OCI-LY7 (cell line): ENCODE measurements around the gene ZNHIT1. TPM values are rescaled to one million over a fixed set of nuclear protein-coding genes. Genes with fewer than 3 reads are reported as not detected.

ENCODE experiments used
- BruUV-seq: library from RNA; stranded (reverse); fragments of 400-500 nt; replicated peaks from 2 replicates; lab custom pipeline; 2021; lab: Mats Ljungman, UMichigan
- CTCF ChIA-PET: fragments of 300-600 bp; sonication (Branson Sonifier 250); formaldehyde crosslinking; loops from one replicate; lab custom pipeline; 2022; ENCODE audit warnings: antibody characterized with exemption; ENCODE audit not compliant: unreplicated experiment; lab: Charles Lee
- POLR2A ChIA-PET: fragments of 300-600 bp; sonication (Branson Sonifier 250); formaldehyde crosslinking; loops from one replicate; lab custom pipeline; 2022; ENCODE audit warnings: antibody characterized with exemption; lab: Charles Lee
- DNase-seq: peaks from one replicate; pipeline ENCODE4 v3.0.0-alpha.2; 2015; ENCODE audit warnings: low spot score
- H2AFZ ChIP-seq: fragments of 200-600 bp; sonication (generic), shearing (Covaris generic); 2 replicates; pipeline ENCODE4 v1.6.1; 2014; ENCODE audit warnings: mild to moderate bottlenecking, antibody characterized with exemption, low read length, moderate library complexity
- H3K27ac ChIP-seq: fragments of 200-600 bp; sonication (generic); 2 replicates; pipeline ENCODE4 v1.5.1; 2014; ENCODE audit warnings: mixed run types, low read depth, mild to moderate bottlenecking, moderate library complexity, low read length, inconsistent platforms; ENCODE audit not compliant: poor library complexity, severe bottlenecking
- H3K36me3 ChIP-seq: fragments of 200-600 bp; sonication (generic); 2 replicates; pipeline ENCODE4 v1.6.1; 2014; ENCODE audit warnings: mild to moderate bottlenecking, antibody characterized with exemption, low read length, moderate library complexity, mixed read lengths; ENCODE audit not compliant: insufficient read depth
- H3K4me1 ChIP-seq: fragments of 200-600 bp; sonication (generic); 2 replicates; pipeline ENCODE4 v1.5.1; 2014; ENCODE audit warnings: mild to moderate bottlenecking, low read length; ENCODE audit not compliant: insufficient read depth, poor library complexity, severe bottlenecking
- H3K4me2 ChIP-seq: fragments of 200-600 bp; sonication (generic); 2 replicates; pipeline ENCODE4 v1.6.1; 2014; ENCODE audit warnings: mild to moderate bottlenecking, low read length
- H3K4me3 ChIP-seq: fragments of 200-600 bp; sonication (generic); 2 replicates; pipeline ENCODE4 v1.5.1; 2014; ENCODE audit warnings: mild to moderate bottlenecking, low read depth, low read length; ENCODE audit not compliant: poor library complexity, severe bottlenecking
- H3K79me2 ChIP-seq: fragments of 200-600 bp; sonication (generic); 2 replicates; pipeline ENCODE4 v1.6.1; 2016; ENCODE audit warnings: low read depth, mild to moderate bottlenecking, low read length, moderate library complexity, mixed read lengths; ENCODE audit not compliant: insufficient read depth
- H3K9me2 ChIP-seq: fragments of 200-600 bp; sonication (generic); 2 replicates; pipeline ENCODE4 v1.6.1; 2016; ENCODE audit warnings: mild to moderate bottlenecking, low read length, mixed read lengths; ENCODE audit not compliant: insufficient read depth
- H3K9me3 ChIP-seq: fragments of 200-600 bp; sonication (generic); 2 replicates; pipeline ENCODE4 v1.6.1; 2014; ENCODE audit warnings: mild to moderate bottlenecking, mixed run types, low read length, mixed read lengths
- H4K20me1 ChIP-seq: fragments of 200-600 bp; sonication (generic); 2 replicates; pipeline ENCODE4 v1.6.1; 2014; ENCODE audit warnings: mild to moderate bottlenecking, antibody characterized with exemption, low read length, moderate library complexity, mixed read lengths; ENCODE audit not compliant: insufficient read depth
- EZH2phosphoT487 ChIP-seq: fragments of 200-600 bp; sonication (generic); IDR thresholded peaks from 2 replicates; pipeline ENCODE4 v1.6.1; 2018; ENCODE audit warnings: low read depth, borderline replicate concordance, mild to moderate bottlenecking, mixed run types, antibody characterized with exemption, low read length, moderate library complexity, mixed read lengths
- intact Hi-C: fragments of 100-400 bp; cut with micrococcal nuclease; formaldehyde crosslinking; loops from one replicate; pipeline ENCODE4 v1.10.0; 2022; ENCODE audit not compliant: unreplicated experiment
- total RNA-seq, 2 experiments: library from RNA; depleted of rRNA in 1 of 2; stranded (reverse); fragments of >200 nt in 1 of 2; shearing (Covaris generic) in 1 of 2; gene quantifications; 2 replicates each; pipeline ENCODE4 v1.2.3, GENCODE V29; 2014 to 2022
- TF ChIP-seq, protein P1 (sequence below): fragments of 200-600 bp; sonication (generic); conservative IDR thresholded peaks from 2 replicates; pipeline ENCODE4 v1.5.1; 2014; ENCODE audit warnings: mild to moderate bottlenecking, antibody characterized with exemption, low read length, moderate library complexity, mixed read lengths

ZNHIT1 gene
- total RNA-seq, 2 experiments from 2014 or later, result 44.3 to 77.3 TPM

DNA sequence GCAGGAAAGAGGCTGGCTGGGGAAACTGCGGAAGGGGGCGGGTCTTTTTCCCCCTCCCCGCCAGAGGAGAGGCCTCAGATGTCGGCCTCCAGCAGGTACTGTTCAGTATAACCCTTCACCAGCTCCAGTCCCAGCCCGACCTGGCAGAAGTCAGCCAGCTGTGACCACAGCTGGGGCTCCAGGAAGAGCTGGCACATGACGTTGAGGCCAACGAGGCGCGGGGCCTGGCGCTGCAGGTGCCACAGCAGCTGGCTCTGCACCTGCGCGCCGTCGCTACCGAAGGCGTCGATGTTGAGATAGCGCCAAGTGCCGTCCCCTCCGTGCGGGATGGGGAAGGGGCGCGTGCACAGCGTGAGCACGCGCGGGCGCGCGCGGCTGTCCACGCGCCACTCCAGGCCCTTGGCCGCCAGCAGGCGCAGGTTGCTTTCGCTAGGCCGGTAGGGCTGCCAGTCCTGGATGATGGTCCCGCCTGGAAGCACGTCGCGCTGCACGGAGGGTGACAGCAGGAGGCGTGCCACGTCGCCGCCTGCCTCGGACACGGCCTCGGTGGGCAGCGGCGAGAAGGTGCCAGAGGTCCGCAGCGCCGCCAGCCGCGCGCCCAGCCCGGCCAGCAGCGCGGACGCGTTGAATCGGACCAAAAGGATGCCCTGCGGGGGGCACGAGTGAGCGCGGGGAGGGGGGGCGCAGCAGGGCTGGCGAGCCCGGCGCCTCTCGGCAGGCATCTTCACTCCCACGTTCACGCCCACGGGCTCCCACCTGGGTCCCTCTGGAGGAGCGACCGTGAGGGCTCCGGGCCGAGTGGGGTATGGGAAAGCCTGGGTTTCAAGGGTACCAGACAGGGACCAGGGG, 45.7 kb upstream of the ZNHIT1 start:
- no peak for TF ChIP-seq EZH2phosphoT487
- TF ChIP-seq, protein P1, sequence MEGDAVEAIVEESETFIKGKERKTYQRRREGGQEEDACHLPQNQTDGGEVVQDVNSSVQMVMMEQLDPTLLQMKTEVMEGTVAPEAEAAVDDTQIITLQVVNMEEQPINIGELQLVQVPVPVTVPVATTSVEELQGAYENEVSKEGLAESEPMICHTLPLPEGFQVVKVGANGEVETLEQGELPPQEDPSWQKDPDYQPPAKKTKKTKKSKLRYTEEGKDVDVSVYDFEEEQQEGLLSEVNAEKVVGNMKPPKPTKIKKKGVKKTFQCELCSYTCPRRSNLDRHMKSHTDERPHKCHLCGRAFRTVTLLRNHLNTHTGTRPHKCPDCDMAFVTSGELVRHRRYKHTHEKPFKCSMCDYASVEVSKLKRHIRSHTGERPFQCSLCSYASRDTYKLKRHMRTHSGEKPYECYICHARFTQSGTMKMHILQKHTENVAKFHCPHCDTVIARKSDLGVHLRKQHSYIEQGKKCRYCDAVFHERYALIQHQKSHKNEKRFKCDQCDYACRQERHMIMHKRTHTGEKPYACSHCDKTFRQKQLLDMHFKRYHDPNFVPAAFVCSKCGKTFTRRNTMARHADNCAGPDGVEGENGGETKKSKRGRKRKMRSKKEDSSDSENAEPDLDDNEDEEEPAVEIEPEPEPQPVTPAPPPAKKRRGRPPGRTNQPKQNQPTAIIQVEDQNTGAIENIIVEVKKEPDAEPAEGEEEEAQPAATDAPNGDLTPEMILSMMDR, result no peak
- H3K9me2 ChIP-seq, result no peaks in the 10 kb centered on the region
- DNase-seq, result peak; percentile 53
- BruUV-seq, result no TSS peak
- no peaks in the 10 kb centered on the region for H3K9me3 ChIP-seq
- no peak overlapping the region for H3K4me3 ChIP-seq
- POLR2A ChIA-PET, result no interaction called here
- no peaks in the 10 kb centered on the region for H4K20me1 ChIP-seq
- H3K4me1 ChIP-seq, result peaks cover 26% of the 10 kb centered on the region
- H2AFZ ChIP-seq, result no peak overlapping the region
- H3K4me2 ChIP-seq, result no peak overlapping the region
- CTCF ChIA-PET, result no interaction called here
- no peak overlapping the region for H3K27ac ChIP-seq
- intact Hi-C loops, result no loop called here
- no peaks in the 10 kb centered on the region for H3K36me3 ChIP-seq
- no peaks in the 10 kb centered on the region for H3K79me2 ChIP-seq

- TF ChIP-seq EZH2phosphoT487, result no peak
- TF ChIP-seq, protein P1, result no peak
- no peaks in the 10 kb centered on the region for H3K36me3 ChIP-seq
- no peaks in the 10 kb centered on the region for H4K20me1 ChIP-seq
- no TSS peak for BruUV-seq
- H3K27ac ChIP-seq, result no peak overlapping the region
- H3K4me2 ChIP-seq, result peak overlapping the region; percentile 61
- no peaks in the 10 kb centered on the region for H3K9me2 ChIP-seq
- intact Hi-C loops, result no loop called here
- no peak overlapping the region; the same call in 1 of the 2 replicates for H2AFZ ChIP-seq
- ChIA-PET CTCF (interaction anchor here (1.1 to 1.4 kb wide), 3 partner anchors 10 to 20 kb away, joined by 3 to 4 read pairs (median 4); no protein-coding TSS in a partner anchor), POLR2A (interaction anchor here (0.6 to 2.0 kb wide), 7 partner anchors 10 to 88 kb away, joined by 3 to 12 read pairs (median 4); partner anchors contain the start of gene TRIM56)
- peaks cover 26% of the 10 kb centered on the region for H3K4me1 ChIP-seq
- H3K4me3 ChIP-seq, result no peak overlapping the region
- H3K9me3 ChIP-seq, result no peaks in the 10 kb centered on the region
- no peaks in the 10 kb centered on the region for H3K79me2 ChIP-seq
- DNase-seq, result no peak
Measured at GRCh38 chr7:101172854-101173751, 44.9 kb upstream of the ZNHIT1 start.
